Measurements from ENCODE around the gene CEP295NL.

DNA sequence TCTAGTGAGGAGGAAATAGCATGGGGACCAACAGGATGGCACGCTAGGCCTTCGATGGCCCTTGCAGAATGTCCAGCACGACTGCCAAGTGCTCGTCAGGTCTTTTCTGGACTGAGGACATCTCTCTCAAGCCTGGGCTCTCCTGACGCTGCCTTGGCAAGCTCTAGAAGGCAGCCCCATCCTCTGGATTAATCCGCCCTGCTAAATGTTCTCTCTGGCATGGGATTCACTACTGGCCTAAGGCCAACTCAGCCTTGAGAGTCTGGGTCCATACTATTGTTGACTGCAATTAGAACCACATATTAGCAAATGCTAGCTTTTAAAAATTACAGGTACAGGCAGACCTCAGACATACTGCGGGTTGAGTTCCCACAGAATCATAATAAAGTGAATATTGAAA lies 2.5 kb upstream of the CEP295NL start:
- TF ChIP-seq, protein P1, sequence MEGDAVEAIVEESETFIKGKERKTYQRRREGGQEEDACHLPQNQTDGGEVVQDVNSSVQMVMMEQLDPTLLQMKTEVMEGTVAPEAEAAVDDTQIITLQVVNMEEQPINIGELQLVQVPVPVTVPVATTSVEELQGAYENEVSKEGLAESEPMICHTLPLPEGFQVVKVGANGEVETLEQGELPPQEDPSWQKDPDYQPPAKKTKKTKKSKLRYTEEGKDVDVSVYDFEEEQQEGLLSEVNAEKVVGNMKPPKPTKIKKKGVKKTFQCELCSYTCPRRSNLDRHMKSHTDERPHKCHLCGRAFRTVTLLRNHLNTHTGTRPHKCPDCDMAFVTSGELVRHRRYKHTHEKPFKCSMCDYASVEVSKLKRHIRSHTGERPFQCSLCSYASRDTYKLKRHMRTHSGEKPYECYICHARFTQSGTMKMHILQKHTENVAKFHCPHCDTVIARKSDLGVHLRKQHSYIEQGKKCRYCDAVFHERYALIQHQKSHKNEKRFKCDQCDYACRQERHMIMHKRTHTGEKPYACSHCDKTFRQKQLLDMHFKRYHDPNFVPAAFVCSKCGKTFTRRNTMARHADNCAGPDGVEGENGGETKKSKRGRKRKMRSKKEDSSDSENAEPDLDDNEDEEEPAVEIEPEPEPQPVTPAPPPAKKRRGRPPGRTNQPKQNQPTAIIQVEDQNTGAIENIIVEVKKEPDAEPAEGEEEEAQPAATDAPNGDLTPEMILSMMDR (IDR thresholded peaks at IDR 0.05; ENCODE audit: insufficient read depth, low read depth, low read length), result no peak
- TF ChIP-seq EZH2 (IDR thresholded peaks at IDR 0.05; ENCODE audit: insufficient read depth, low read length), result no peak
